K562 (cell line): ENCODE results near the gene AIFM3. TPM values are rescaled to one million over a fixed set of nuclear protein-coding genes. Genes with fewer than 3 reads are reported as not detected.

Source experiments
- CSDE1 ChIP-seq, 2 experiments: fragments of 450-650 bp; IDR thresholded peaks; 2 replicates each; pipeline ENCODE4 v1.6.1; 2016; ENCODE audit warnings: mild to moderate bottlenecking in 1 of 2
- EP300 ChIP-seq: IDR thresholded peaks from 2 replicates; pipeline ENCODE4 v1.6.1; 2012; ENCODE audit warnings: low read length, improper control_type of control experiment
- FOXP1 ChIP-seq: sonication (generic); formaldehyde crosslinking; IDR thresholded peaks from 2 replicates; pipeline ENCODE4 v1.8.0; 2022; ENCODE audit warnings: mild to moderate bottlenecking, missing genetic modification reagents
- HNRNPL ChIP-seq: fragments of 200-400 bp; formaldehyde crosslinking; IDR thresholded peaks from 2 replicates; pipeline ENCODE4 v1.6.1; 2017; ENCODE audit warnings: low read depth, mild to moderate bottlenecking, low read length
- L3MBTL2 ChIP-seq: fragments of 450-650 bp; IDR thresholded peaks from 2 replicates; pipeline ENCODE4 v1.6.1; 2016; ENCODE audit warnings: mild to moderate bottlenecking, moderate library complexity
- NFXL1 ChIP-seq: fragments of 450-650 bp; formaldehyde crosslinking; IDR thresholded peaks from 2 replicates; pipeline ENCODE4 v1.4.0; 2021; ENCODE audit warnings: mild to moderate bottlenecking
- POLR2B ChIP-seq: fragments of 450-650 bp; IDR thresholded peaks from 2 replicates; pipeline ENCODE4 v1.6.1; 2018; ENCODE audit warnings: low read depth; ENCODE audit not compliant: partially characterized antibody
- ZNF124 ChIP-seq: sonication (generic); formaldehyde crosslinking; IDR thresholded peaks from 2 replicates; pipeline ENCODE4 v1.8.1; 2022; ENCODE audit warnings: missing genetic modification reagents
- ZNF143 ChIP-seq: sonication (generic); formaldehyde crosslinking; IDR thresholded peaks from 2 replicates; pipeline ENCODE4 v1.9.0; 2022; ENCODE audit warnings: mild to moderate bottlenecking, missing genetic modification reagents
- polyA plus RNA-seq, 8 experiments: library from polyadenylated mRNA; depleted of rRNA in 4 of 8; stranded (reverse) in 5 of 8; unstranded in 3 of 8; fragments of >200 nt; fragmentation: Nextera tagmentation in 2 of 8; fragmentation: Illumina TruSeq in 1 of 8; extraction: Ambion mirVana in 2 of 8; extraction: Trizol in 1 of 8; gene quantifications; 2 replicates each; pipeline versions ENCODE4 v1.2.1 to v1.2.3, GENCODE V29; 2011 to 2014; ENCODE audit warnings: inconsistent platforms in 1 of 8, missing spikeins in 1 of 8
- total RNA-seq, 7 experiments: library from RNA; depleted of rRNA in 6 of 7; stranded (reverse); fragments of >200 nt in 6 of 7; fragmentation: Illumina TruSeq in 2 of 7; extraction: Trizol in 2 of 7; gene quantifications; 2 replicates each; pipeline versions ENCODE4 v1.2.1 to v1.2.3, GENCODE V29; 2011 to 2021; ENCODE audit warnings: low replicate concordance in 1 of 7
- TF ChIP-seq, protein P1 (sequence below): fragments of 250-450 bp; sonication (Bioruptor Pico); IDR thresholded peaks from 2 replicates; pipeline ENCODE4 v1.4.0; 2020; ENCODE audit warnings: mild to moderate bottlenecking, moderate library complexity
- TF ChIP-seq, protein P2 (sequence below): sonication (generic); formaldehyde crosslinking; IDR thresholded peaks from 2 replicates; pipeline ENCODE4 v1.8.0; 2022; ENCODE audit warnings: mild to moderate bottlenecking, missing genetic modification reagents, borderline replicate concordance
- TF ChIP-seq, protein P3 (sequence below), 2 experiments: IDR thresholded peaks in 1 of 2; conservative IDR thresholded peaks in 1 of 2; 2 replicates each; pipeline ENCODE4 v1.6.1; 2016; ENCODE audit warnings: low read depth in 2 of 2, mild to moderate bottlenecking in 1 of 2, missing compliant biosample characterization in 1 of 2, missing genetic modification characterization in 1 of 2, moderate library complexity in 1 of 2
- TF ChIP-seq, protein P4 (sequence below): sonication (generic); formaldehyde crosslinking; IDR thresholded peaks from 2 replicates; pipeline ENCODE4 v1.9.0; 2022; ENCODE audit warnings: mild to moderate bottlenecking, missing genetic modification reagents
- TF ChIP-seq, protein P5 (sequence below): fragments of 250-450 bp; sonication (Bioruptor Pico); IDR thresholded peaks from 2 replicates; pipeline ENCODE4 v1.4.0; 2020; ENCODE audit warnings: mild to moderate bottlenecking, moderate library complexity, borderline replicate concordance

The AIFM3 gene
- total and polyA plus RNA-seq, 9 of the 15 experiments (the other 6 are each of a cell fraction or from before 2014, with no cell fraction given) = 0.03 to 0.20 (median 0.07) TPM; not detected in 1

DNA sequence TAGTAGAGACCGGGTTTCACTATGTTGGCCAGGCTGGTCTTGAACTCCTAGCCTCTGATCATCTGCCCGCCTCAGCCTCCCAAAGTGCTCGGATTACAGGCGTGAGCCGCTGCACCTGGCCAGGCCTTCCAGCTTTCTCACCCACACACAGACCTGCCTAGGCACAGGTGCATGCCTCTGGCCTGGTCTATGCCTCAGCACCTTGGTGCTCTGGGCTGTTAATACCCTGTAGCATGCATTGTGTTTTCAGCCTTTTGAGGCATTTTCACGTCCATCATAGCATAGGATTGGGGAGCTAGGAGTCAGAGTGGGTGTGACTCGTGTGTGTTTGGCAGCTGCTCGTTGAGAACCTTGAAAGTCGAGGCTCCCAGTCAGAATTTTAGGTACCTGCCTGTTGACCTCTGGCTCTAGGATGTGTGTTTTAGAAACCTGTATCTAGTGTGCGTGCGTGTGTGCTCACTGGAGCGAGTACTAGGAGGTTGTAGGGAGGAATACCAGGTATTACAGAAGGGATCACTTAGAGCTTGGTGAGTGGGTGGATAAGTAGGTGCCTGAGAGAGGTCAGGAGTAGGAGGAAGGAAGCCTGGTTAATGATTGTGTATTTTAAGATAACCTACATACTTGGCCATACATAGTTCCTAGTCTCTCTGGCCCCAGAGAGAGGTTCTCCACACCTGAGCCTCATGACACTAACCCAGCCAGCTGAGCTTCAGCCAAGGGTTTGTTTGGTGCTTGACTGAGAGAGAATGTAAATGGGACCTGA, 29.8 kb upstream of the AIFM3 start (continued):
- TF ChIP-seq CSDE1 (IDR thresholded peaks at IDR 0.05) = no peak
- TF ChIP-seq, protein P1, sequence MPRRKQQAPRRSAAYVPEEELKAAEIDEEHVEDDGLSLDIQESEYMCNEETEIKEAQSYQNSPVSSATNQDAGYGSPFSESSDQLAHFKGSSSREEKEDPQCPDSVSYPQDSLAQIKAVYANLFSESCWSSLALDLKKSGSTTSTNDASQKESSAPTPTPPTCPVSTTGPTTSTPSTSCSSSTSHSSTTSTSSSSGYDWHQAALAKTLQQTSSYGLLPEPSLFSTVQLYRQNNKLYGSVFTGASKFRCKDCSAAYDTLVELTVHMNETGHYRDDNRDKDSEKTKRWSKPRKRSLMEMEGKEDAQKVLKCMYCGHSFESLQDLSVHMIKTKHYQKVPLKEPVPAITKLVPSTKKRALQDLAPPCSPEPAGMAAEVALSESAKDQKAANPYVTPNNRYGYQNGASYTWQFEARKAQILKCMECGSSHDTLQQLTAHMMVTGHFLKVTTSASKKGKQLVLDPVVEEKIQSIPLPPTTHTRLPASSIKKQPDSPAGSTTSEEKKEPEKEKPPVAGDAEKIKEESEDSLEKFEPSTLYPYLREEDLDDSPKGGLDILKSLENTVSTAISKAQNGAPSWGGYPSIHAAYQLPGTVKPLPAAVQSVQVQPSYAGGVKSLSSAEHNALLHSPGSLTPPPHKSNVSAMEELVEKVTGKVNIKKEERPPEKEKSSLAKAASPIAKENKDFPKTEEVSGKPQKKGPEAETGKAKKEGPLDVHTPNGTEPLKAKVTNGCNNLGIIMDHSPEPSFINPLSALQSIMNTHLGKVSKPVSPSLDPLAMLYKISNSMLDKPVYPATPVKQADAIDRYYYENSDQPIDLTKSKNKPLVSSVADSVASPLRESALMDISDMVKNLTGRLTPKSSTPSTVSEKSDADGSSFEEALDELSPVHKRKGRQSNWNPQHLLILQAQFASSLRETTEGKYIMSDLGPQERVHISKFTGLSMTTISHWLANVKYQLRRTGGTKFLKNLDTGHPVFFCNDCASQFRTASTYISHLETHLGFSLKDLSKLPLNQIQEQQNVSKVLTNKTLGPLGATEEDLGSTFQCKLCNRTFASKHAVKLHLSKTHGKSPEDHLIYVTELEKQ (CRISPR knock-in tag) = no peak
- TF ChIP-seq, protein P2, sequence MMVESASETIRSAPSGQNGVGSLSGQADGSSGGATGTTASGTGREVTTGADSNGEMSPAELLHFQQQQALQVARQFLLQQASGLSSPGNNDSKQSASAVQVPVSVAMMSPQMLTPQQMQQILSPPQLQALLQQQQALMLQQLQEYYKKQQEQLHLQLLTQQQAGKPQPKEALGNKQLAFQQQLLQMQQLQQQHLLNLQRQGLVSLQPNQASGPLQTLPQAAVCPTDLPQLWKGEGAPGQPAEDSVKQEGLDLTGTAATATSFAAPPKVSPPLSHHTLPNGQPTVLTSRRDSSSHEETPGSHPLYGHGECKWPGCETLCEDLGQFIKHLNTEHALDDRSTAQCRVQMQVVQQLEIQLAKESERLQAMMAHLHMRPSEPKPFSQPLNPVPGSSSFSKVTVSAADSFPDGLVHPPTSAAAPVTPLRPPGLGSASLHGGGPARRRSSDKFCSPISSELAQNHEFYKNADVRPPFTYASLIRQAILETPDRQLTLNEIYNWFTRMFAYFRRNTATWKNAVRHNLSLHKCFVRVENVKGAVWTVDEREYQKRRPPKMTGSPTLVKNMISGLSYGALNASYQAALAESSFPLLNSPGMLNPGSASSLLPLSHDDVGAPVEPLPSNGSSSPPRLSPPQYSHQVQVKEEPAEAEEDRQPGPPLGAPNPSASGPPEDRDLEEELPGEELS (CRISPR knock-in tag) = peak; percentile 90; the same call in 1 of the 2 replicates
- TF ChIP-seq HNRNPL = no peak
- no peak for TF ChIP-seq NFXL1 (CRISPR knock-in tag)
- TF ChIP-seq POLR2B = peak; percentile 23
- no peak for TF ChIP-seq EP300
- no peak for TF ChIP-seq L3MBTL2
- TF ChIP-seq FOXP1 (CRISPR knock-in tag) = no peak
- 0 out of 2 replicates have a peak, but pooled peaks have one; percentile 1 for TF ChIP-seq ZNF124
- peak; percentile 49; the same call in 1 of the 2 replicates for TF ChIP-seq ZNF143 (CRISPR knock-in tag)
- TF ChIP-seq, protein P3, sequence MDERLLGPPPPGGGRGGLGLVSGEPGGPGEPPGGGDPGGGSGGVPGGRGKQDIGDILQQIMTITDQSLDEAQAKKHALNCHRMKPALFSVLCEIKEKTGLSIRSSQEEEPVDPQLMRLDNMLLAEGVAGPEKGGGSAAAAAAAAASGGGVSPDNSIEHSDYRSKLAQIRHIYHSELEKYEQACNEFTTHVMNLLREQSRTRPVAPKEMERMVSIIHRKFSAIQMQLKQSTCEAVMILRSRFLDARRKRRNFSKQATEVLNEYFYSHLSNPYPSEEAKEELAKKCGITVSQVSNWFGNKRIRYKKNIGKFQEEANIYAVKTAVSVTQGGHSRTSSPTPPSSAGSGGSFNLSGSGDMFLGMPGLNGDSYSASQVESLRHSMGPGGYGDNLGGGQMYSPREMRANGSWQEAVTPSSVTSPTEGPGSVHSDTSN (CRISPR knock-in tag; IDR thresholded peaks at IDR 0.05; ENCODE audit: low read depth) = no peak
- TF ChIP-seq, protein P3 (tag; conservative IDR thresholded peaks at IDR 0.05; ENCODE audit: low read depth) = no peak
- TF ChIP-seq, protein P4, sequence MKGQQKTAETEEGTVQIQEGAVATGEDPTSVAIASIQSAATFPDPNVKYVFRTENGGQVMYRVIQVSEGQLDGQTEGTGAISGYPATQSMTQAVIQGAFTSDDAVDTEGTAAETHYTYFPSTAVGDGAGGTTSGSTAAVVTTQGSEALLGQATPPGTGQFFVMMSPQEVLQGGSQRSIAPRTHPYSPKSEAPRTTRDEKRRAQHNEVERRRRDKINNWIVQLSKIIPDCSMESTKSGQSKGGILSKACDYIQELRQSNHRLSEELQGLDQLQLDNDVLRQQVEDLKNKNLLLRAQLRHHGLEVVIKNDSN = no peak; the same call in 1 of the 2 replicates
- TF ChIP-seq, protein P5, sequence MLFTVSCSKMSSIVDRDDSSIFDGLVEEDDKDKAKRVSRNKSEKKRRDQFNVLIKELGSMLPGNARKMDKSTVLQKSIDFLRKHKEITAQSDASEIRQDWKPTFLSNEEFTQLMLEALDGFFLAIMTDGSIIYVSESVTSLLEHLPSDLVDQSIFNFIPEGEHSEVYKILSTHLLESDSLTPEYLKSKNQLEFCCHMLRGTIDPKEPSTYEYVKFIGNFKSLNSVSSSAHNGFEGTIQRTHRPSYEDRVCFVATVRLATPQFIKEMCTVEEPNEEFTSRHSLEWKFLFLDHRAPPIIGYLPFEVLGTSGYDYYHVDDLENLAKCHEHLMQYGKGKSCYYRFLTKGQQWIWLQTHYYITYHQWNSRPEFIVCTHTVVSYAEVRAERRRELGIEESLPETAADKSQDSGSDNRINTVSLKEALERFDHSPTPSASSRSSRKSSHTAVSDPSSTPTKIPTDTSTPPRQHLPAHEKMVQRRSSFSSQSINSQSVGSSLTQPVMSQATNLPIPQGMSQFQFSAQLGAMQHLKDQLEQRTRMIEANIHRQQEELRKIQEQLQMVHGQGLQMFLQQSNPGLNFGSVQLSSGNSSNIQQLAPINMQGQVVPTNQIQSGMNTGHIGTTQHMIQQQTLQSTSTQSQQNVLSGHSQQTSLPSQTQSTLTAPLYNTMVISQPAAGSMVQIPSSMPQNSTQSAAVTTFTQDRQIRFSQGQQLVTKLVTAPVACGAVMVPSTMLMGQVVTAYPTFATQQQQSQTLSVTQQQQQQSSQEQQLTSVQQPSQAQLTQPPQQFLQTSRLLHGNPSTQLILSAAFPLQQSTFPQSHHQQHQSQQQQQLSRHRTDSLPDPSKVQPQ = no peak
